SU-DHL-6 (cell line): Measurements from ENCODE around the gene CASP4.

Source experiments
- CTCF ChIP-seq: fragments of 200-600 bp; sonication (generic); IDR thresholded peaks from one replicate; pipeline ENCODE4 v1.5.1; 2017; ENCODE audit warnings: antibody characterized with exemption, mild to moderate bottlenecking, low read length, moderate library complexity; ENCODE audit not compliant: insufficient read depth, poor library complexity, severe bottlenecking
- EZH2phosphoT487 ChIP-seq: fragments of 200-600 bp; sonication (generic), shearing (Covaris generic); conservative IDR thresholded peaks from 2 replicates; pipeline ENCODE4 v1.6.1; 2018; ENCODE audit warnings: mild to moderate bottlenecking, antibody characterized with exemption, low read length, moderate library complexity, mixed read lengths

GRCh38 chr11:104912102-104912501 lies 56.3 kb downstream of the CASP4 start:
- TF ChIP-seq CTCF, result no peak
- TF ChIP-seq EZH2phosphoT487, result no peak
